H1 (cell line): ENCODE data around the gene ZNF100. TPM values are rescaled to one million over a fixed set of nuclear protein-coding genes. Genes with fewer than 3 reads are reported as not detected.

ENCODE experiments used
- CTCF ChIA-PET: fragments of 300-600 bp; sonication (Branson Sonifier 250); formaldehyde crosslinking; loops from one replicate; lab custom pipeline; 2021; ENCODE audit not compliant: partially characterized antibody; lab: Charles Lee
- POLR2A ChIA-PET: fragments of 300-600 bp; sonication (Branson Sonifier 250); formaldehyde crosslinking; loops from one replicate; lab custom pipeline; 2021; ENCODE audit warnings: inconsistent platforms; ENCODE audit not compliant: partially characterized antibody; lab: Charles Lee
- DNase-seq, 2 experiments: peaks; one replicate each; pipeline versions ENCODE4 v3.0.0 to v3.0.0-alpha.2; 2010 to 2022; ENCODE audit warnings: low spot score in 2 of 2, low read depth in 1 of 2, mixed read lengths in 1 of 2
- FAIRE-seq: peaks from 2 replicates; lab custom pipeline; 2011; peaks lifted over from hg19 to GRCh38; lab: Jason Lieb, UNC
- H2AFZ ChIP-seq: 2 replicates; pipeline ENCODE4 v1.8.1; 2012; ENCODE audit warnings: low read length, inconsistent platforms
- H2AK5ac ChIP-seq: 2 replicates; pipeline ENCODE4 v1.6.1; 2013; ENCODE audit warnings: low read depth, low read length
- H2BK120ac ChIP-seq: replicated peaks from 2 replicates; pipeline ENCODE3; 2013; ENCODE audit warnings: low read depth, low read length, inconsistent platforms
- H2BK12ac ChIP-seq: 2 replicates; pipeline ENCODE4 v1.6.1; 2013; ENCODE audit warnings: low read depth, low read length
- H2BK15ac ChIP-seq: 2 replicates; pipeline ENCODE4 v1.6.1; 2013; ENCODE audit warnings: low read length
- H2BK20ac ChIP-seq: 2 replicates; pipeline ENCODE4 v1.6.1; 2013; ENCODE audit warnings: low read length
- H2BK5ac ChIP-seq: 2 replicates; pipeline ENCODE4 v1.6.1; 2013; ENCODE audit warnings: low read depth, low read length
- H3K14ac ChIP-seq: 2 replicates; pipeline ENCODE4 v1.6.1; 2013; ENCODE audit warnings: inconsistent platforms; ENCODE audit not compliant: insufficient read length
- H3K18ac ChIP-seq: 2 replicates; pipeline ENCODE4 v1.6.1; 2013; ENCODE audit warnings: low read length; ENCODE audit errors: extremely low read depth
- H3K23ac ChIP-seq: 2 replicates; pipeline ENCODE4 v1.6.1; 2013; ENCODE audit warnings: inconsistent platforms; ENCODE audit not compliant: insufficient read length
- H3K23me2 ChIP-seq: 2 replicates; pipeline ENCODE4 v1.6.1; 2013; ENCODE audit warnings: low read depth, low read length
- H3K27ac ChIP-seq: 2 replicates; pipeline ENCODE4 v1.6.1; 2011; ENCODE audit warnings: low read depth, low read length, inconsistent platforms
- H3K27me3 ChIP-seq, 4 experiments: replicated peaks in 1 of 4; 1 replicate in 1 of 4; 2 replicates in 3 of 4; pipeline versions ENCODE4 v1.6.1 to v1.8.1; 2011 to 2013; ENCODE audit warnings: low read length in 3 of 4, mild to moderate bottlenecking in 3 of 4, inconsistent platforms in 2 of 4, mixed read lengths in 2 of 4, moderate library complexity in 1 of 4; ENCODE audit not compliant: control insufficient read depth in 3 of 4, insufficient read depth in 3 of 4; ENCODE audit errors: extremely low read depth in 1 of 4
- H3K36me3 ChIP-seq, 4 experiments: 2 replicates each; pipeline versions ENCODE4 v1.6.1 to v1.8.1; 2011 to 2013; ENCODE audit warnings: mild to moderate bottlenecking in 4 of 4, low read length in 3 of 4, moderate library complexity in 2 of 4, control low read depth in 1 of 4, inconsistent platforms in 1 of 4; ENCODE audit not compliant: insufficient read depth in 4 of 4, control insufficient read depth in 2 of 4
- H3K4ac ChIP-seq: replicated peaks from 2 replicates; pipeline ENCODE3; 2013; ENCODE audit warnings: low read length, low read depth, mixed read lengths, inconsistent platforms; ENCODE audit not compliant: insufficient read length
- H3K4me1 ChIP-seq, 4 experiments: replicated peaks in 1 of 4; 1 replicate in 1 of 4; 2 replicates in 3 of 4; pipeline versions ENCODE4 v1.6.1 to v1.8.1; 2011 to 2013; ENCODE audit warnings: low read length in 3 of 4, inconsistent platforms in 2 of 4, mixed read lengths in 1 of 4; ENCODE audit not compliant: insufficient read depth in 4 of 4, control insufficient read depth in 3 of 4
- H3K4me2 ChIP-seq, 2 experiments: 2 replicates each; pipeline versions ENCODE4 v1.6.1 to v1.8.1; 2011 to 2013; ENCODE audit warnings: low read depth in 2 of 2, low read length in 2 of 2, control low read depth in 1 of 2, inconsistent platforms in 1 of 2, mild to moderate bottlenecking in 1 of 2; ENCODE audit not compliant: insufficient read depth in 1 of 2
- H3K4me3 ChIP-seq, 4 experiments: fragments of 200-600, 300-600 bp in 1 of 4; sonication (generic), shearing (Covaris generic), sonication (Bioruptor Twin) in 1 of 4; 2 replicates each; pipeline versions ENCODE4 v1.5.1 to v1.8.1; 2011 to 2016; ENCODE audit warnings: low read length in 4 of 4, low read depth in 3 of 4, control low read depth in 2 of 4, inconsistent platforms in 2 of 4, mild to moderate bottlenecking in 2 of 4, mixed read lengths in 1 of 4, moderate library complexity in 1 of 4; ENCODE audit not compliant: insufficient read depth in 2 of 4; ENCODE audit errors: extremely low read depth in 1 of 4
- H3K56ac ChIP-seq: replicated peaks from 2 replicates; pipeline ENCODE3; 2013; ENCODE audit warnings: low read depth, mild to moderate bottlenecking, mixed read lengths, low read length, inconsistent platforms; ENCODE audit not compliant: insufficient read length
- H3K79me1 ChIP-seq: 2 replicates; pipeline ENCODE4 v1.6.1; 2013; ENCODE audit warnings: low read depth, low read length, control low read depth
- H3K79me2 ChIP-seq, 2 experiments: 2 replicates each; pipeline versions ENCODE4 v1.6.1 to v1.8.1; 2012 to 2013; ENCODE audit warnings: low read length in 2 of 2, mild to moderate bottlenecking in 2 of 2, inconsistent platforms in 1 of 2; ENCODE audit not compliant: insufficient read depth in 2 of 2, control insufficient read depth in 1 of 2
- H3K9ac ChIP-seq, 4 experiments: replicated peaks in 1 of 4; 1 replicate in 1 of 4; 2 replicates in 3 of 4; pipeline versions ENCODE4 v1.6.1 to v1.8.1; 2011 to 2013; ENCODE audit warnings: low read depth in 3 of 4, low read length in 3 of 4, control low read depth in 2 of 4, mild to moderate bottlenecking in 2 of 4, moderate library complexity in 2 of 4, inconsistent platforms in 1 of 4; ENCODE audit errors: extremely low read depth in 1 of 4
- H3K9me3 ChIP-seq, 2 experiments: 2 replicates each; pipeline versions ENCODE4 v1.6.1 to v1.8.1; 2012 to 2013; ENCODE audit warnings: mild to moderate bottlenecking in 2 of 2, moderate library complexity in 2 of 2, control low read depth in 1 of 2, inconsistent platforms in 1 of 2, low read depth in 1 of 2, low read length in 1 of 2, mixed read lengths in 1 of 2; ENCODE audit not compliant: insufficient read depth in 2 of 2
- H4K20me1 ChIP-seq, 2 experiments: replicated peaks in 1 of 2; 2 replicates each; pipeline versions ENCODE3 to v1.8.1; 2011 to 2013; ENCODE audit warnings: inconsistent platforms in 2 of 2, low read length in 2 of 2, mild to moderate bottlenecking in 1 of 2; ENCODE audit not compliant: insufficient read depth in 2 of 2, control insufficient read depth in 1 of 2
- H4K5ac ChIP-seq: 2 replicates; pipeline ENCODE4 v1.6.1; 2013; ENCODE audit warnings: low read length, low read depth, mixed read lengths, inconsistent platforms; ENCODE audit not compliant: insufficient read length
- H4K8ac ChIP-seq: 2 replicates; pipeline ENCODE4 v1.8.0; 2013; ENCODE audit warnings: mild to moderate bottlenecking, moderate library complexity, low read length, inconsistent platforms; ENCODE audit not compliant: insufficient read depth; ENCODE audit errors: extremely low read depth
- H4K91ac ChIP-seq: replicated peaks from 2 replicates; pipeline ENCODE3; 2013; ENCODE audit warnings: low read length, mixed read lengths, inconsistent platforms; ENCODE audit not compliant: insufficient read length
- BCL11A ChIP-seq, 2 experiments: IDR thresholded peaks; one replicate each; pipeline ENCODE4 v1.6.1; 2011; ENCODE audit warnings: low read depth in 2 of 2, low read length in 2 of 2, mild to moderate bottlenecking in 2 of 2
- CEBPB ChIP-seq: IDR thresholded peaks from 2 replicates; pipeline ENCODE4 v1.6.1; 2012; ENCODE audit warnings: low read depth, low read length
- CHD2 ChIP-seq: IDR thresholded peaks from 2 replicates; pipeline ENCODE4 v1.6.1; 2012; ENCODE audit warnings: low read length, improper control_type of control experiment
- CREB1 ChIP-seq: IDR thresholded peaks from 2 replicates; pipeline ENCODE4 v1.6.1; 2012; ENCODE audit warnings: inconsistent platforms
- CTCF ChIP-seq, 3 experiments: IDR thresholded peaks; 1 replicate in 2 of 3; 2 replicates in 1 of 3; pipeline versions ENCODE4 v1.5.1 to v1.6.1; 2011; ENCODE audit warnings: low read length in 3 of 3, mild to moderate bottlenecking in 3 of 3, inconsistent platforms in 2 of 3, low read depth in 1 of 3, moderate library complexity in 1 of 3; ENCODE audit not compliant: insufficient read depth in 1 of 3; ENCODE audit errors: control extremely low read depth in 1 of 3
- RAD21 ChIP-seq, 2 experiments: IDR thresholded peaks in 1 of 2; conservative IDR thresholded peaks in 1 of 2; 2 replicates each; pipeline ENCODE4 v1.6.1; 2011; ENCODE audit warnings: low read depth in 2 of 2, low read length in 2 of 2, improper control_type of control experiment in 1 of 2, inconsistent platforms in 1 of 2, mild to moderate bottlenecking in 1 of 2, moderate library complexity in 1 of 2
- WGBS, 2 experiments: shearing (Covaris generic) in 1 of 2; methylation state at CpG; one replicate each; pipeline versions ENCODE4 v1.1.6 to v1.1.7; 2013 to 2015; ENCODE audit warnings: low lambda C conversion rate in 2 of 2, mixed read lengths in 2 of 2, inconsistent platforms in 1 of 2, low coverage in 1 of 2, missing lambda C conversion rate in 1 of 2; ENCODE audit not compliant: insufficient replicate concordance in 2 of 2, insufficient coverage in 1 of 2, insufficient read length in 1 of 2; ENCODE audit errors: extremely low coverage in 1 of 2, missing lambda C conversion rate in 1 of 2; 5-methylcytosine and 5-hydroxymethylcytosine counted together
- polyA plus RNA-seq, 7 experiments: library from polyadenylated mRNA; depleted of rRNA in 3 of 7; stranded (reverse) in 5 of 7; unstranded in 2 of 7; fragments of >200 nt in 5 of 7; fragments of 200-250 nt in 2 of 7; gene quantifications; 1 replicate in 5 of 7; 2 replicates in 1 of 7; 4 replicates in 1 of 7; pipeline versions ENCODE4 v1.2.1 to v1.2.3, GENCODE V29; 2011 to 2013; ENCODE audit warnings: missing spikeins in 2 of 7, mixed read lengths in 2 of 7
- total RNA-seq: library from RNA; stranded (reverse); fragmentation: NEBNext Ultra II Directional; extraction: Animal tissue kit (Norgen Biotek cat#: 25700); gene quantifications from 2 replicates; pipeline ENCODE4 v1.2.1, GENCODE V29; 2021
- TF ChIP-seq, protein P1 (sequence below): IDR thresholded peaks from 2 replicates; pipeline ENCODE4 v1.6.1; 2011; ENCODE audit warnings: low read length, improper control_type of control experiment
- TF ChIP-seq, protein P2 (sequence below): IDR thresholded peaks from 2 replicates; pipeline ENCODE4 v1.6.1; 2012; ENCODE audit warnings: low read length, inconsistent platforms

The ZNF100 gene
- total and polyA plus RNA-seq, 2 of the 8 experiments (the other 6 are each of a cell fraction or from before 2014, with no cell fraction given): 4.9 to 30.8 TPM

- H3K36me3 ChIP-seq: no peaks in the 10 kb centered on the region
- no peak overlapping the region for H2AK5ac ChIP-seq
- H4K20me1 ChIP-seq: no peaks in the 10 kb centered on the region
- H3K4me2 ChIP-seq: no peak overlapping the region
- FAIRE-seq (no peak), DNase-seq (no peak)
- no peak overlapping the region for H2BK12ac ChIP-seq
- CTCF ChIA-PET: interaction anchor here (0.8 to 2.8 kb wide), 6 partner anchors 9 to 209 kb away, joined by 3 to 13 read pairs (median 5); no protein-coding TSS in a partner anchor
- 91% methylated on average over 3 of the region's 3 CpGs; no CpG with 5 or more reads in 1 of the 2 experiments for WGBS, 2 experiments
- no peak overlapping the region for H3K4me3 ChIP-seq
- no peak overlapping the region for H2BK15ac ChIP-seq
- H3K23ac ChIP-seq: no peak overlapping the region
- H3K4me1 ChIP-seq: 0 out of 7 replicates have a peak, but pooled peaks cover 0 to under 1% (median 0%) of the 10 kb centered on the region in 4 experiments
- no peaks in the 10 kb centered on the region for H3K23me2 ChIP-seq
- no peak overlapping the region for H4K8ac ChIP-seq
- no peak overlapping the region for H2BK20ac ChIP-seq
- no peak overlapping the region for H4K91ac ChIP-seq
- no peaks in the 10 kb centered on the region for H3K79me2 ChIP-seq
- no peak overlapping the region for H3K18ac ChIP-seq
- H3K27ac ChIP-seq: no peak overlapping the region
- H3K27me3 ChIP-seq: no peaks in the 10 kb centered on the region
- H3K56ac ChIP-seq: no peak overlapping the region
- no peaks in the 10 kb centered on the region for H3K9me3 ChIP-seq
- H3K9ac ChIP-seq: no peak overlapping the region
- H3K79me1 ChIP-seq: no peaks in the 10 kb centered on the region
- POLR2A ChIA-PET: interaction anchor here (0.9 kb wide), 1 partner anchor 84 kb away, joined by 3 read pairs; no protein-coding TSS in a partner anchor
- no peak overlapping the region for H3K4ac ChIP-seq
- no peak overlapping the region for H3K14ac ChIP-seq
- H2BK120ac ChIP-seq: no peak overlapping the region
- no peak overlapping the region for H4K5ac ChIP-seq
- H2BK5ac ChIP-seq: no peak overlapping the region
- H2AFZ ChIP-seq: no peak overlapping the region
- TF ChIP-seq, protein P1, sequence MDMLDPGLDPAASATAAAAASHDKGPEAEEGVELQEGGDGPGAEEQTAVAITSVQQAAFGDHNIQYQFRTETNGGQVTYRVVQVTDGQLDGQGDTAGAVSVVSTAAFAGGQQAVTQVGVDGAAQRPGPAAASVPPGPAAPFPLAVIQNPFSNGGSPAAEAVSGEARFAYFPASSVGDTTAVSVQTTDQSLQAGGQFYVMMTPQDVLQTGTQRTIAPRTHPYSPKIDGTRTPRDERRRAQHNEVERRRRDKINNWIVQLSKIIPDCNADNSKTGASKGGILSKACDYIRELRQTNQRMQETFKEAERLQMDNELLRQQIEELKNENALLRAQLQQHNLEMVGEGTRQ: no peak
- TF ChIP-seq, protein P2, sequence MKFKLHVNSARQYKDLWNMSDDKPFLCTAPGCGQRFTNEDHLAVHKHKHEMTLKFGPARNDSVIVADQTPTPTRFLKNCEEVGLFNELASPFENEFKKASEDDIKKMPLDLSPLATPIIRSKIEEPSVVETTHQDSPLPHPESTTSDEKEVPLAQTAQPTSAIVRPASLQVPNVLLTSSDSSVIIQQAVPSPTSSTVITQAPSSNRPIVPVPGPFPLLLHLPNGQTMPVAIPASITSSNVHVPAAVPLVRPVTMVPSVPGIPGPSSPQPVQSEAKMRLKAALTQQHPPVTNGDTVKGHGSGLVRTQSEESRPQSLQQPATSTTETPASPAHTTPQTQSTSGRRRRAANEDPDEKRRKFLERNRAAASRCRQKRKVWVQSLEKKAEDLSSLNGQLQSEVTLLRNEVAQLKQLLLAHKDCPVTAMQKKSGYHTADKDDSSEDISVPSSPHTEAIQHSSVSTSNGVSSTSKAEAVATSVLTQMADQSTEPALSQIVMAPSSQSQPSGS: no peak
- TF ChIP-seq CEBPB (no peak), RAD21 (IDR thresholded peaks at IDR 0.05 in 1 of 2, conservative IDR thresholded peaks at IDR 0.05 in 1 of 2; ENCODE audit: low read depth in 2 of 2, low read length in 2 of 2) (no peak), CHD2 (no peak), BCL11A (IDR thresholded peaks at IDR 0.05; ENCODE audit: low read depth in 2 of 2, low read length in 2 of 2) (no peak), CREB1 (no peak), CTCF (IDR thresholded peaks at IDR 0.05; ENCODE audit: control extremely low read depth in 1 of 3, insufficient read depth in 1 of 3, low read depth in 1 of 3, low read length in 3 of 3) (no peak)
Observed at GRCh38 chr19:21688464-21688863, 78.9 kb downstream of the ZNF100 start.
